B cell (primary cell): ENCODE results near the gene CYTH3. TPM values are rescaled to one million over a fixed set of nuclear protein-coding genes. Genes with fewer than 3 reads are reported as not detected.

ENCODE experiments used
- ATAC-seq: fragments of 200-7000 bp; cut with Tn5 transposase; one replicate; pipeline ENCODE4 v1.10.0; 2021; ENCODE audit warnings: low read depth, mild to moderate bottlenecking, moderate number of reproducible peaks, moderate library complexity
- CTCF ChIA-PET: fragments of 350-600 bp; sonication (Branson Sonifier 250); formaldehyde crosslinking; loops from one replicate; lab custom pipeline; 2021; ENCODE audit warnings: antibody characterized with exemption, inconsistent platforms; lab: Charles Lee
- POLR2A ChIA-PET: fragments of 350-600 bp; sonication (Branson Sonifier 250); formaldehyde crosslinking; loops from one replicate; lab custom pipeline; 2021; ENCODE audit warnings: antibody characterized with exemption; lab: Charles Lee
- DNase-seq: peaks from one replicate; pipeline ENCODE4 v3.0.0; 2013
- H2AFZ ChIP-seq: 2 replicates; pipeline ENCODE4 v1.6.1; 2012; ENCODE audit warnings: mild to moderate bottlenecking, low read depth, low read length; ENCODE audit not compliant: insufficient read depth, poor library complexity, severe bottlenecking
- H3K27ac ChIP-seq, 2 donors: 1 replicate in 1 of 2; 2 replicates in 1 of 2; pipeline ENCODE4 v1.5.1; 2012 to 2013; ENCODE audit warnings: low read length in 2 of 2, mild to moderate bottlenecking in 2 of 2, moderate library complexity in 1 of 2
- H3K27me3 ChIP-seq, 4 experiments: fragments of 200-600 bp in 1 of 4; sonication (generic) in 1 of 4; replicated peaks in 1 of 4; 1 replicate in 2 of 4; 2 replicates in 2 of 4; pipeline versions ENCODE4 v1.6.1 to v1.7.0; 2013 to 2016; ENCODE audit warnings: low read length in 3 of 4, mild to moderate bottlenecking in 2 of 4, mixed read lengths in 1 of 4, moderate library complexity in 1 of 4; ENCODE audit not compliant: insufficient read depth in 4 of 4, control insufficient read depth in 3 of 4; ENCODE audit errors: control extremely low read depth in 1 of 4
- H3K36me3 ChIP-seq, 2 experiments: replicated peaks in 1 of 2; 1 replicate in 1 of 2; 2 replicates in 1 of 2; pipeline versions ENCODE4 v1.6.1 to v1.7.1; 2013; ENCODE audit warnings: low read length in 1 of 2; ENCODE audit not compliant: insufficient read depth in 2 of 2, control insufficient read depth in 1 of 2; ENCODE audit errors: control extremely low read depth in 1 of 2, extremely low read depth in 1 of 2
- H3K4me1 ChIP-seq, 2 donors: fragments of 200-600 bp in 1 of 2; sonication (generic) in 1 of 2; 1 replicate in 1 of 2; 2 replicates in 1 of 2; pipeline versions ENCODE4 v1.5.1 to v1.6.1; 2013 to 2017; ENCODE audit warnings: low read length in 2 of 2; ENCODE audit not compliant: control insufficient read depth in 2 of 2, insufficient read depth in 2 of 2
- H3K4me2 ChIP-seq: replicated peaks from 2 replicates; pipeline ENCODE3; 2012; ENCODE audit warnings: mild to moderate bottlenecking, low read depth, low read length; ENCODE audit not compliant: poor library complexity, severe bottlenecking
- H3K4me3 ChIP-seq, 5 experiments: fragments of 200-600 bp in 1 of 5; sonication (generic) in 1 of 5; 1 replicate in 3 of 5; 2 replicates in 2 of 5; pipeline versions ENCODE4 v1.5.1 to v1.7.0; 2011 to 2016; ENCODE audit warnings: low read length in 4 of 5, mild to moderate bottlenecking in 4 of 5, low read depth in 2 of 5, control low read depth in 1 of 5, moderate library complexity in 1 of 5; ENCODE audit not compliant: insufficient read depth in 1 of 5; ENCODE audit errors: control extremely low read depth in 1 of 5, extremely low read depth in 1 of 5
- H3K79me2 ChIP-seq: fragments of 200-600 bp; sonication (generic); one replicate; pipeline ENCODE4 v1.6.0; 2016; ENCODE audit warnings: low read length; ENCODE audit not compliant: control insufficient read depth, insufficient read depth
- H3K9ac ChIP-seq: fragments of 200-600 bp; sonication (generic); 2 replicates; pipeline ENCODE4 v1.6.1; 2017; ENCODE audit warnings: mild to moderate bottlenecking, low read length, moderate library complexity
- H3K9me3 ChIP-seq, 3 donors: one replicate each; pipeline versions ENCODE4 v1.6.1 to v1.7.1; 2013; ENCODE audit warnings: low read length in 2 of 3; ENCODE audit not compliant: control insufficient read depth in 2 of 3, insufficient read depth in 1 of 3; ENCODE audit errors: control extremely low read depth in 1 of 3
- H4K20me1 ChIP-seq: 2 replicates; pipeline ENCODE4 v1.6.0; 2012; ENCODE audit warnings: mild to moderate bottlenecking, low read length; ENCODE audit not compliant: insufficient read depth, control insufficient read depth, poor library complexity, severe bottlenecking
- H3K27ac Mint-ChIP-seq: one replicate; pipeline ENCODE4 v1.8.0; 2021; ENCODE audit warnings: mixed read lengths
- H3K27me3 Mint-ChIP-seq: one replicate; pipeline ENCODE4 v1.8.0; 2021; ENCODE audit warnings: mixed read lengths
- H3K4me1 Mint-ChIP-seq: one replicate; pipeline ENCODE4 v1.8.0; 2021; ENCODE audit warnings: mixed read lengths
- H3K4me3 Mint-ChIP-seq: one replicate; pipeline ENCODE4 v1.8.0; 2021; ENCODE audit warnings: mixed read lengths
- H3K9me3 Mint-ChIP-seq: one replicate; pipeline ENCODE4 v1.8.0; 2022; ENCODE audit warnings: mixed read lengths; ENCODE audit not compliant: insufficient read depth
- EZH2 ChIP-seq: IDR thresholded peaks from 2 replicates; pipeline ENCODE4 v1.6.1; 2012; ENCODE audit warnings: borderline replicate concordance, low read depth, mild to moderate bottlenecking, moderate library complexity, low read length; ENCODE audit not compliant: insufficient read depth, poor library complexity, severe bottlenecking
- WGBS: methylation state at CpG from one replicate; pipeline ENCODE4 v1.1.5; 2013; ENCODE audit warnings: missing lambda C conversion rate; ENCODE audit not compliant: insufficient coverage; 5-methylcytosine and 5-hydroxymethylcytosine counted together
- intact Hi-C: fragments of 100-400 bp; cut with micrococcal nuclease; formaldehyde crosslinking; loops from one replicate; pipeline ENCODE4 v1.10.0; 2022
- polyA plus RNA-seq: library from polyadenylated mRNA; depleted of rRNA; stranded (reverse); fragments of >200 nt; gene quantifications from 2 replicates; pipeline ENCODE4 v1.2.3, GENCODE V29; 2012
- total RNA-seq, 2 donors: library from RNA; stranded (reverse); fragments of 120-200 nt in 1 of 2; gene quantifications; 1 replicate in 1 of 2; 2 replicates in 1 of 2; pipeline versions ENCODE4 v1.2.3 to v1.2.4, GENCODE V29; 2013 to 2022
- TF ChIP-seq, protein P1 (sequence below): fragments of 200-600 bp; IDR thresholded peaks from one replicate; pipeline ENCODE4 v1.8.0; 2022; ENCODE audit warnings: antibody characterized with exemption, mild to moderate bottlenecking

CYTH3 gene
- total and polyA plus RNA-seq, 2 donors (not counting 1 experiment from before 2014, with no cell fraction given), result 5.2 to 11.3 TPM

DNA sequence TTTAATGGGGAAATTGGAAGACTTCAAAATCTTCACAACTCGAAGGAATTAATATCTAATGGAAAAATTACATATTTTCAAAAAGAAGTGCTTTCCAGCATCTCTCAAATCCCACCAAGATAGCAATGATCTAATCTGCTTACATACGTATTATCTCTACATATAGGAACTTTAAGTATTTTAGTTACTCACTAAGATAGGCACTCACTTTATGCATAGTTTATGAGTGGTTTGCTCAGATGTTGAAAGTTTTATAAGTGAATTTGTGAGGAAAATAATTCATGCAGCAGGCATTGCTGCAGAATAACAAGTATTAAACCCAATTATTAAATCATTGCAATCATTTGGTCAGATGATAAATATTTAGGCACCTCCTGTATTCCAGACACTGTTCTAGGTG lies 2.3 kb upstream of the CYTH3 start:
- ChIA-PET POLR2A (no interaction called here), CTCF (no interaction called here)
- Histone ChIP-seq H3K36me3 (no peaks in the 10 kb centered on the region), H3K4me2 (no peak overlapping the region), H3K4me1 (peaks cover 16 to 19% of the 10 kb centered on the region in 2 donors), H3K27ac (no peak overlapping the region), H3K27me3 (peaks cover 0 to 8% (median 4%) of the 10 kb centered on the region in 4 experiments), H4K20me1 (no peaks in the 10 kb centered on the region), H3K9ac (no peak overlapping the region), H3K79me2 (peaks cover 4% of the 10 kb centered on the region), H3K4me3 (no peak overlapping the region), H3K9me3 (no peaks in the 10 kb centered on the region), H2AFZ (no peak overlapping the region)
- no peaks in the 10 kb centered on the region for H3K9me3 Mint-ChIP-seq
- peaks cover 20% of the 10 kb centered on the region for H3K4me1 Mint-ChIP-seq
- intact Hi-C loops, result loop anchor here (5.0 kb wide), 1 partner anchor 42 kb away; no protein-coding TSS in a partner anchor
- no CpG with 5 or more reads among the region's 2 CpGs for WGBS
- peaks cover 27% of the 10 kb centered on the region for H3K27me3 Mint-ChIP-seq
- no peak overlapping the region for H3K27ac Mint-ChIP-seq
- ATAC-seq (no peak), DNase-seq (no peak)
- TF ChIP-seq, protein P1, sequence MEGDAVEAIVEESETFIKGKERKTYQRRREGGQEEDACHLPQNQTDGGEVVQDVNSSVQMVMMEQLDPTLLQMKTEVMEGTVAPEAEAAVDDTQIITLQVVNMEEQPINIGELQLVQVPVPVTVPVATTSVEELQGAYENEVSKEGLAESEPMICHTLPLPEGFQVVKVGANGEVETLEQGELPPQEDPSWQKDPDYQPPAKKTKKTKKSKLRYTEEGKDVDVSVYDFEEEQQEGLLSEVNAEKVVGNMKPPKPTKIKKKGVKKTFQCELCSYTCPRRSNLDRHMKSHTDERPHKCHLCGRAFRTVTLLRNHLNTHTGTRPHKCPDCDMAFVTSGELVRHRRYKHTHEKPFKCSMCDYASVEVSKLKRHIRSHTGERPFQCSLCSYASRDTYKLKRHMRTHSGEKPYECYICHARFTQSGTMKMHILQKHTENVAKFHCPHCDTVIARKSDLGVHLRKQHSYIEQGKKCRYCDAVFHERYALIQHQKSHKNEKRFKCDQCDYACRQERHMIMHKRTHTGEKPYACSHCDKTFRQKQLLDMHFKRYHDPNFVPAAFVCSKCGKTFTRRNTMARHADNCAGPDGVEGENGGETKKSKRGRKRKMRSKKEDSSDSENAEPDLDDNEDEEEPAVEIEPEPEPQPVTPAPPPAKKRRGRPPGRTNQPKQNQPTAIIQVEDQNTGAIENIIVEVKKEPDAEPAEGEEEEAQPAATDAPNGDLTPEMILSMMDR, result no peak
- no peak for TF ChIP-seq EZH2
- no peak overlapping the region for H3K4me3 Mint-ChIP-seq

DNA sequence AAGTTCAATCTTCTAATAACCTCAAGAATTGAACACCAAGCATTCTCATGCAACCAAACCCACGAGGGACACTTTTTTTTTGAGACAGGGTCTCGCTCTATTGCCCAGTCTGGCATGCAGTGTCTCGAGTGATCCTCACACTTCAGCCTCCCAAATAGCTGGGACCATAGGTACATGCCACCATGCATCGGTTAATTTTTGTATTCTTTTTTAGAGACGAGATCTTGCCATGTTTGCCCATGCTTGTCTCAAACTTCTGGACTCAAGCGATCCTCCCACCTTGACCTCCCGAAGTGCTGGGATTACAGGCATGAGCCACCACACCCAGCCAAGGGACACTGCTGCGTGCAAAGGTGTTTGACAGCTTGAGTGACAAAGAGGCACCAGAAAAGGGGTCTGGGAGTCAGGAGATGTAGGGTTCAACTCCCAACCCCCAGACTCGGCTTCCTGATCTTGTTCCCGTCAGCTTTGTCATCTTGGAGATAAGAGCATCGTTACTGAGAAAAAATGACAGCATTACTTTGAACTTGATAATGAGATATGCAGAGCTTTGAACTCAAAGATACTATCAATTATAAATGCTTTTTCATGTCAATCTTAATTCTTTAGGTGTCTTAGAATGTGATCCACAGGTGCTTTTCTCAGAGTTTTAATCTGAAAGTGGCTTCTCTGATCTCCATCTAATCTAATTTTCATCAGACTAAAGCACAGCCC lies 1.6 kb upstream of the CYTH3 start:
- peak overlapping the region; percentile 56 for H3K4me3 Mint-ChIP-seq
- Histone ChIP-seq H3K4me2 (no peak overlapping the region), H3K4me1 (peaks cover 16 to 19% of the 10 kb centered on the region in 2 donors), H2AFZ (no peak overlapping the region), H3K36me3 (no peaks in the 10 kb centered on the region), H3K27me3 (peaks cover 0 to 8% (median 4%) of the 10 kb centered on the region in 4 experiments), H3K79me2 (peaks cover 8% of the 10 kb centered on the region), H3K27ac (no peak overlapping the region), H3K9ac (no peak overlapping the region), H4K20me1 (no peaks in the 10 kb centered on the region), H3K4me3 (no peak overlapping the region), H3K9me3 (no peaks in the 10 kb centered on the region)
- intact Hi-C loops, result loop anchor here (5.0 kb wide), 1 partner anchor 42 kb away; no protein-coding TSS in a partner anchor
- H3K9me3 Mint-ChIP-seq, result no peaks in the 10 kb centered on the region
- peaks cover 34% of the 10 kb centered on the region for H3K27me3 Mint-ChIP-seq
- 93% methylated on average over 8 of the region's 11 CpGs for WGBS
- peaks cover 20% of the 10 kb centered on the region for H3K4me1 Mint-ChIP-seq
- no peak for ATAC-seq
- no peak overlapping the region for H3K27ac Mint-ChIP-seq
- ChIA-PET CTCF (interaction anchor here (1.5 kb wide), 1 partner anchor 12 kb away, joined by 4 read pairs; no protein-coding TSS in a partner anchor), POLR2A (interaction anchor here (0.6 kb wide), 1 partner anchor 100 kb away, joined by 5 read pairs; no protein-coding TSS in a partner anchor)
- TF ChIP-seq, protein P1, result no peak
- no peak for TF ChIP-seq EZH2
- DNase-seq, result no peak
